Middle frontal gyrus (tissue), 1 donor: ENCODE measurements around the gene INSC.

Experiments used
- DNase-seq: peaks from one replicate; pipeline ENCODE4 v3.0.0-alpha.2; 2015; ENCODE audit warnings: low spot score; ENCODE audit errors: extremely low spot score

The INSC gene

GRCh38 chr11:15286465-15286864 lies 171.7 kb downstream of the INSC start:
- no peak for DNase-seq

- no peak for DNase-seq
Observed at GRCh38 chr11:15288863-15289262, 174.1 kb downstream of the INSC start.

DNA sequence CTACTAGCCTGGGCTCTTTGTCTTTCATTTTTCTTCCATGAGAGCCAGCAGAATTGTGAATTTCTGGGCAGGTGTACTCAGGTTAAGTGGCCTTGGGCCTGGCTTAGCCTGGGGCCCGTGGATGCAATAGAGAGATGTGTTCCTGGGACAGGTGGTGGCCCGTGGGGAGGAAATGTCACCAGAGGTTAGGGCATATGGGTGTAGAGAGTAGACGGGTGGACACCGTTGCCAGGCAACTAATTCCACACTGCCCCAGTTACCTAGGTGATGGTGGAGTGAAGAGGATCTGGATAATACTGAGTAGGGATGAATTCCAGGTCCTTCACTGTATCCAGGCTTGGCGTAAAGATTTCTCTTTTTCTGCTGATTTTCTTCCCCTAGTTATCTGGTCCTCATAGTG lies 175.0 kb downstream of the INSC start:
- no peak for DNase-seq

DNA sequence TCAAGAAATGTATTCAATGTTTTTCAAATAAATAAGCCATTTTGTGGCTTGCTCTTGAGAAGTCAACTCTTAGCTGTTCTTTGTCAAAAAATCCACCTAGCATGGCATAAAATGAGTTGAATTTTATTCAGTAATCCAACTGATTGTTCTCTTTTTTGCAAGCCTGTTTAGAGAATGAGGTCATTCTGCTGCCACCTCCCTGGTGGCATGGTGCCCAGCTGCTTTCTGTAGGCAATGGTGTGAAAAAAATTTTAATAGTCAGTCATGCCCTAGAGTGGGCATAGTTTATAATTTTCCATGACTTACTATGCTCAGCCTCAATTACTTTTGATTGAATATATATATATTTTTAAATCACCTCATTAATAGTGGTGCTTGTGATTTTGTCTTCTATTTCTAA lies 177.2 kb downstream of the INSC start:
- no peak for DNase-seq

DNA sequence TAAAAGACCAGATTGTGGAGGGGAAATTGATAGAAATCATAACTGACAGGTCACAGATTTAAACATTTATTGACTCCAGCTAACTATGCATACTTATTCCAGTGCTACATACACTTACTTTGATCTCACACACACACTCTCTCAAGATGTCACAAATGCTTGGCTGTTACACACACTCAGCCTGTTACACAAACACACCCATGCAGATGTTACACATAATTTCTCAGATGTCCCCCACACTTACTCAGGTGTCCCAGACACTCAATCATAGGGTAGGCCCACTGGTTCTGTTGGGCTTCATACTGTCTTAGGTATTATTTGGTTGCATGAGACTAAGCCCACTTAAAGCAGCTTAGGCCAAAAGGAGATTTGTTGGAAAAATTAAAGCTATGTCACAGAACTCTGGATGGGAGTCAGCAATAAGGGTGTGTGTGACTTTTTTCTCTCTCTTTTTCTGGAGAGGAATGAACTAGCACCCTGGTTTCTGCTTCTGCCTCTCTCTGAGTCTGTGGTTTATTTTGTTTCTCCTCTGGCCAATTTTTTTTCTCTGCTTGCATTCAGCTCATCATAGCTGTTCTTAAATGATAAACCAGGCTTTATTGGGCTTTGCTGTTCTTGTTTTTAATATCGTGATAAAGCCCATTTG lies 179.4 kb downstream of the INSC start:
- DNase-seq: no peak

GRCh38 chr11:15295695-15296094 lies 181.0 kb downstream of the INSC start:
- no peak for DNase-seq
